HG02678 (cell line): ENCODE measurements around the gene FERMT2.
"Not testable (repeated sequence)": the region's sequence is repeated elsewhere in the genome, so short reads cannot be mapped to it uniquely, and the experiment has no call there.

Experiments used
- ATAC-seq: cut with Tn5 transposase; IDR thresholded peaks from one replicate; pipeline ENCODE4 v1.9.1; 2021; ENCODE audit warnings: mild to moderate bottlenecking, moderate library complexity; ENCODE audit not compliant: unreplicated experiment

The FERMT2 gene

GRCh38 chr14:52868911-52869618, 81.8 kb downstream of the FERMT2 start:
- no peak for ATAC-seq

GRCh38 chr14:52864893-52865292, 86.0 kb downstream of the FERMT2 start:
- not testable (repeated sequence) for ATAC-seq

DNA sequence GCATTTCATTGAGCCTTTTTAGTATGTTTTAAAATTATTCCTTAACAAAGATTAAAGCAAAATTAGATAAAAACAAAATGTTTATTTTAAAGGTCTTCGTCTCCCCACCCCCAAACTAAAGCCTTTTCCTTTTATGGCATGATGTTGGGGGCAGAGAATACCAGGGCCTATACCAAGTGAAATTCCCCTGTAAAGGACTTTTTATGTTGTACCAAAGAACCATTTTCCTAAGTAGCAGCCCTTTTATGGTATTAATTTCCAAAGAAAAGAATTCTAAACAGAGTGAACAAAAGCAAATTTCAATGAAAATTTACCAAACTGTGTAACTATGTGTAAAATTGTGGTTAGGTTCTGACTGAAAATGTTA, 87.5 kb downstream of the FERMT2 start:
- no peak for ATAC-seq

- ATAC-seq = no peak
These were observed 88.1 kb downstream of the FERMT2 start for GRCh38 chr14:52862632-52863333.

DNA sequence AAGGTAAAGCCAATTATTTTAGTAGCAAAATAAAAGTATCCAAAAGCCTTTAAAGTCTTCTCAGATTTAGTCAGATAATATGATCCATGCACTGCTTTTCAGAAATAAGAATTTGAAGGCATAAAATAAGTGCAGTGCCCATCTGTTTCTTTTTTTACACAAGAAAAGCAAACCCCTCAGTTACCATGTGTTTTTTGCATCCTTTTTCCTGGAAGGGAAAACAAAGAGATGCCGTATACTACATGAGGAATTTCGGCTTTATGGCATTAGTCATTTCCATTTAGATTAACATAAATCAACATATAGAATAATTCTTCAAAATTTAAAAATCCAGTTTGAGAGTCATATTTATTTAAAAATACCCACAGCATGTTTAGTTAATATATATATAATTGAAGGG, 89.4 kb downstream of the FERMT2 start:
- no peak for ATAC-seq

DNA sequence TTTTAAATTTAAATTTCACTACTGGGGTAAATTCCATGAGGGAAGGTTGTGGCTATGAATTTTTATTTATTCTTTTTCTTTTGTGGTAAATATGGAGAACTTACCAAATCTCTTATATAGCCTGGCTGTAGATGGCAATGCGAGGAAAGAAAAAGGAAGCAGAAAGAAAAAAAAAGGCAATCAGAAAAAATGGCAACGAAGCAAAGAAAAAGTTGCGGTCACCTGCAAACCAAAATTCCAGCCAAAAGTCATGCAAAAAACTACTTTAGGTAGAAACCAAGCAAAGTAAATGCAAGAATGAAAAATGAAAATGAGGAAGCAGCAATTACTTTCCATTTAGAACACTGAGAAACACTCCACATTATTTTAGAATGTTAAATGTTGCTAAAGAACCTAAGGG, 89.9 kb downstream of the FERMT2 start:
- no peak for ATAC-seq

DNA sequence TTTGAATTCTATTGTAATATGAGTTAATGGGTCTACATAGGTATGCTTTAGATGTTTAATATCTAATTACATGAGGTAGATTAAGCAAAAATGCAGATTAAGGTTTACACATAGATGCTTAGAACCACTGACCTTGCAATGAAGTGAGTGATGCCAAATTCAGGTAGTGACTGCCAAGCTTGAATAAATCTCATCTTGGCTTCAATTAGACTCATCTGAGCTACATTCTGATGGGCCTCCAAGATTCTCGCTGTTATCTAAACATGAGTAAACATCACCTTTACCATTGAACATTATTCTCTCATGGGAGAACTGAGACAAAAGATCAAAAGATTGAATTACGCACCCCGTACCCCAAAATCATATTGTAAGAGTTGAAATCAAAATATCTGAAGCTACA, 90.6 kb downstream of the FERMT2 start:
- no peak for ATAC-seq

DNA sequence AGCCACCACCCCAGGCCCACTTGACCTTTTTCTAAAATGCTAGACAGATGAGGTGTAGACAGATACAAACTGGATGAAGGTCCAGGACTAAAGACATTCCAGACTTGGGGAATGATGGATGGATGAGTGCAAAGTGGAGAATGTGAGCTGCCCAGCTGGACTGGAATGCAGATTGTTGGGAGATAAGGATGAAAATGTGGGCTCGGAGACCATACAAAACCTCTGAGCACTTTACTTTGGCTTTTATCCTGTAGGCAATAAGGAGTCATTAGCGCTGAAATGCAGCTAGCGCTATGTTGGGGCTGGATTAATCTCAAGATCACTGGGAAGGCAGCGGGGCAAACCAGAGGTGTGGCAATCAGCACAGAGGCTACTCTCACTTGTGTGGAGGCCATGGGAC, 94.7 kb downstream of the FERMT2 start:
- no peak for ATAC-seq

DNA sequence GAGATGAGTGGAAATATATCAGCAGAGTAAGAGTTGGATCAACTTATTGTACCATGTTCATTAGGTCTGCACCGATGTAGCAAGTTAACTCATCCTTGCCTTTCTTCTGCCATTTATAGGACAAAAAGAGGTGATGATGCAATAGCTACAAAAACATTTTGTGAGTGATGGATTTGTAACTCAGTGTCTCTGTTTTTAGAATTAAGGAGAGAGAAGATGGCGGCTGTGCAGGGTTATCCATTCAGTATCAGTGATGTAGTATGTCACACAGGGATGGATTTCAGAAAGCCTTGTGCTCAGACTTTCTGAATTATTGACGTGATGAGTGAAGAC, 97.4 kb downstream of the FERMT2 start:
- no peak for ATAC-seq

- no peak for ATAC-seq
These were observed 97.9 kb downstream of the FERMT2 start for GRCh38 chr14:52852810-52853521.

GRCh38 chr14:52850451-52850909, 100.4 kb downstream of the FERMT2 start:
- ATAC-seq = no peak

DNA sequence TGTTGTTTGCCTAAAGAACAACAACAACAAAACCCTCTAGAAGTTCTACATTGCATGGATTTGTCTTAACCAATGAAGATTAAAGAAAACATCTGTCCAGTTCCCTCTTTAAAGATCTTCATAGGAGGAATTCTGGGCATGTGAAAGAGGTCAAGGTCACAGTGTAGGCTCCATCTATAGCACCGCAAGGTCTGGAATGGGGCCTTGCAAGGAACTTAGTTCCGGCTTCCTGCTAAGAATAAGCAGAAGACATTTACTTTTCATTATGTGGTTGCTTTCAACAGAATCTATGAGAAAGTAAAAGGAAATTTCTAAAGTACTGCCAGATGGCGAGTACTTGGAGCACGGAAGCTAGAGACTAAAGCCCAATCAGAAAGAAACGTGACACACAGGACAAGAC, 102.2 kb downstream of the FERMT2 start:
- ATAC-seq = no peak

DNA sequence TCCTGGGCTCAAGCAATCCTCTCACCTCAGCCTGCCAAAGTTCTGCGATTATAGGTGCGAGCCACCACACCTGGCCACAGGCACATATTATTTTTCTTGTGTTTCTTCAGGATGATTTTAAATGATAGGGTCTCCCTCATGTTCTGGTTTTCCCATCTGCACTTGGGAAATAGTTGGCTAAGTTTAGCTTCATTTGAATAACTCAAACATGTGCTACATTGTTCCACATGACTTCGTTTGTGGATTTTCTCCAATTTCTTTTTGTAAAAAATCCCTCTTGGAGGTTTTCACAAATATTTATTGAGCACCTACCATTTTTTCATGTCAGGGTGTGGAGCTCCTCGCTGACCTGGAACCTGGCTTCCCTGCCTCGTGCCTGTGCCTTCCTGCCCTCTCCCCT, 104.3 kb downstream of the FERMT2 start:
- ATAC-seq = no peak

- no peak for ATAC-seq
These were observed 105.8 kb downstream of the FERMT2 start for GRCh38 chr14:52845081-52845480.

DNA sequence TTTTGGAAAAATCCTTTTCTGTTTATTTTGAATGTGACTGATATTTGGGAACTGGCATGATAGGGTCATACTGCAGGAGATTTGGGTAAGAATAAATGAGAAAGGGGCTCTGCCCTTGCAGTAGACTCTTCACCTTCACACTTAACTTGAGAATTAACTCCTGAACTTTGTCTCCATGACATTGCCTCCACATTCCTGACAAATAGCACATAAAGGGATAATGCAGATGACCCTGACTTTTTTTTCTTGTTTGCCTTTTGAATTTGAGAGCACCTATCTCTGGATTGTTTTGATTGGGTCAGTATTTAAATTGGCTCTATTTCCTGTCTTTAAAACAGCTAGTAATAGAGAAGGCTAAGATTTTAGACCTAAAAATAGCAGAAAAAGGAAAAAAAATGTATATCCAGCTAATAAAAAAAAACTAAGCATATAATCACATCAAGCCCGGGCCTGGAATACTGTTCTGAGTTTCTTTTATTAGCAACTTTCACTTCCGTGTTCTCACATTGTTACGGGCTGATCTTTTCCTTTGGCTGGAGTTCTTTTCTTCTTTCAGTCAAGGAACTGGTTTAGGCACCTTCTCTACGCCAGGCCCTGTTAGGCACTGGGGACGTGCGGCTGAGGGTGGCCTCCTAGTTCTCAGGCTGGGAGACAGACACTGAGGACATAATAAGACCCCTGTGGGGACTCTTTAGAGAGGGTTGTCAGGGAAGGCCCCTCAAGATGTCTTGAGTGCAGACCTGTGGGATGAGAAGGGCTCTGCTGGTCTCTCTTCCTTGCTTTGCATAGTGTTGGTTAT, 106.4 kb downstream of the FERMT2 start:
- ATAC-seq = no peak

- ATAC-seq = no peak
These were observed 110.0 kb downstream of the FERMT2 start for GRCh38 chr14:52840877-52841276.

GRCh38 chr14:52837451-52837850, 113.4 kb downstream of the FERMT2 start:
- no peak for ATAC-seq

DNA sequence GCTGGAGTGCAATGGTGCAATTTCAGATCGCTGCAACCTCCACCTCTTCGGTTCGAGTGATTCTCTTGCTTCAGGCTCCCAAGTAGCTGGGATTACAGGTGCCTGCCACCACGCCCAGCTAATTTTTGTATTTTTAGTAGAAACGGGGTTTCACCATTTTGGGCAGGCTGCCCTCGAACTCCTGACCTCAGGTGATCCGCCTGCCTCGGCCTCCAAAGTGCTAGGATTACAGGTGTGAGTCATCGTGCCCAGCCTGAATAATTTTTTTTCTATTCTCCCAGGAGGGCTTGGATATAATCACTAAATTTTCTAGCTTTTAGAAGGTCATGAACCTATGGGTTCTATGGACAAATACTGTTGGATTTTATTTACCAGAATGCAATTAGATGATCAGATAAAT, 114.8 kb downstream of the FERMT2 start:
- ATAC-seq = no peak

DNA sequence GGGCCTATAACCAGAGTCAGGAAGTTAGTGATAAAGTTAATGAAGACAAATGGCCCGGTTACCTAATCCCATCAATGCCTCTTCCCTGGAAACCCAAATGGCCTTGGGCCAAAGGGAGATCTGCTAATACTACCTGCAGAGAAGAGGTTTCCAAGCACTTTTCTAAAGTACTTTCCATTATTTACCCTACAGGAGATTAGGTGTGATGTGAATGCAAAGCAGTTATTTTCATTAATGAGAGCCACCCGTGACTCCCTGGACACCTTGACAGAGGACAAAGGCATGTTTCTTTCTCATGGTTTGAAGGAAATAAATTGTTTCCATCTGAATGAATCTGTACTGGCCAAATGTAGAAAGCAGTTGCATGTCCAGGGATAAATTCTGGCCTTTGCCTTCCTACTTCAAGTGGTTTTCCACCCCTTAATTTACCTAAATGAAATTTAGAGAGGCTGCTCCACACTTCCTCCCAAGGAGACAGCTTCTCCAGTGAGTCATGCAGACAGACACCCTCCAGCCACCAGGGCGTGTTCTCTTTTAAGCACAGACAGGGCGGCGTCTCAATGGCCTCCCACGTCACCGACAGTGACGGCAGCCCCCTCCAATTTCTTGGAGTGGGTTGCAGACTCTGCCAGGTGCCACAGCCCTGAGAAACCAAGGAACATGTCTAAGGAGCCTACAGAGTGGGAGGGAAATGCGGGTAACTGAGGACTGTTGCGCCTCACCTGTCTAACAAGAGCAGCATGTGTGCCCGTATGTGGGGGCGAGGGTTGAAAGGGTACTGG, 115.5 kb downstream of the FERMT2 start:
- ATAC-seq = no peak

DNA sequence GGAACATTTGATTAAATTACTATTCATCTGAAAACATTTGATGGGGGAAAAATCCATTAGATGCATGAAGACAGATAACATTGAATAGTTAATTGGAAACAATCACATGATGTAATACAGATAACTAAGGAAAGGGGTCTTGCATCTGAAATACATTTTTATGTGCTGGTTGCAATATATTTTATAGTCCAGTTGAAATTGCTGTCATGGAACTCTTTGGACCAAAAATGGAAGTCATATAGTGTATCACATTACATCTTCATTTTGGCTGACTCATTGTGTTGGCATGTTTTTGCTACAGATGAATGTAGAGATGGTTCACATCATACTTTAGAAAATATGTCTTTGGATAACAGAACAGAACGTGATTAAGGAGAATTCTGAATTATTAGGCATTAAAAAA, 116.4 kb downstream of the FERMT2 start:
- no peak for ATAC-seq

GRCh38 chr14:52833891-52834290, 117.0 kb downstream of the FERMT2 start:
- ATAC-seq = no peak
